HG03135 (cell line): ENCODE results near the gene ASIC1.
"Not testable (repeated sequence)": the region's sequence is repeated elsewhere in the genome, so short reads cannot be mapped to it uniquely, and the experiment has no call there.

Experiments
- ATAC-seq: cut with Tn5 transposase; IDR thresholded peaks from one replicate; pipeline ENCODE4 v1.9.1; 2021; ENCODE audit warnings: mild to moderate bottlenecking, moderate library complexity; ENCODE audit not compliant: unreplicated experiment

The ASIC1 gene

DNA sequence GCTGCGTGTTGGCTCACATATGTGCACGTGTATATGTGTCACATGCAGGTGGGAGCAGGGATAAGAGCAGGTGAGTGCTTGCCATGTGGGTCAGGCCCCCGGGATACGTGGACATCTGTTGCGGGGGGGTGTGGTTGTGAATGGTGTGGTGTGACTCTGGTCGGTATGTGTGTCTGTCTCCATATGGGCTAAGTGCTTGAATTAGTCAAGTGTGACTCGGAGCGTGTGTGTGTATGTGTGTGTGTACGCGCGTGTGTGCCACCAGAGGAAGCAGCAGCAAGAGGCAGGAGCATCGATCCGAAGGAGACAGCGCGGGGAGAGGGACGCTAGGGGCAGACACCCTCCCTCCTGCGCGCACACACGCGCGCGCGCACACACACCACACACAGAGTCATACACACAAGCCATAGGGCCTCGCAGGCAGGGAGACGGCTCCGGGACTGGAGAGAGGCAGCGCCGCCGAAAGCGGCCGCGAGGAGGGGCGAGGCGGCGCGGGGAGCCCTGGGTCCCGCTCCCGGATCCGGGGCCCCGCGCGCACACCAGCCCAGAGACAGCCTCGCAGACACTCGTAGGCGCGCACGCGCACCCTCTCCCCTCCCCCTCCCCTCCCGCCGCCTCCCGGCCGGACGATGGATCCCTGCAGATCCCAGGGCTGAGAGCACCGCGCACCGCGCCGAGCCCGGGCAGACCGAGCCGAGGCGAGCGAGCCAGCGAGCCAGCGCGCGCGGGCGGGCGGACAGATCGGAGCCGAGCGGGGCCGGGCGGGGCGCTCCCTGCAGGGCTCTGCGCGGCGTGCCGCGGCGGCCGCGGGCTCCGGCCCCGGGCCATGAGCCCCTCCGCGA is at the start of gene ASIC1:
ASIC1 (plus strand) TSS at position 597 of the 842 bp plus-strand sequence. CDS start 1,171 bp downstream, outside the sequence.
- no peak for ATAC-seq

DNA sequence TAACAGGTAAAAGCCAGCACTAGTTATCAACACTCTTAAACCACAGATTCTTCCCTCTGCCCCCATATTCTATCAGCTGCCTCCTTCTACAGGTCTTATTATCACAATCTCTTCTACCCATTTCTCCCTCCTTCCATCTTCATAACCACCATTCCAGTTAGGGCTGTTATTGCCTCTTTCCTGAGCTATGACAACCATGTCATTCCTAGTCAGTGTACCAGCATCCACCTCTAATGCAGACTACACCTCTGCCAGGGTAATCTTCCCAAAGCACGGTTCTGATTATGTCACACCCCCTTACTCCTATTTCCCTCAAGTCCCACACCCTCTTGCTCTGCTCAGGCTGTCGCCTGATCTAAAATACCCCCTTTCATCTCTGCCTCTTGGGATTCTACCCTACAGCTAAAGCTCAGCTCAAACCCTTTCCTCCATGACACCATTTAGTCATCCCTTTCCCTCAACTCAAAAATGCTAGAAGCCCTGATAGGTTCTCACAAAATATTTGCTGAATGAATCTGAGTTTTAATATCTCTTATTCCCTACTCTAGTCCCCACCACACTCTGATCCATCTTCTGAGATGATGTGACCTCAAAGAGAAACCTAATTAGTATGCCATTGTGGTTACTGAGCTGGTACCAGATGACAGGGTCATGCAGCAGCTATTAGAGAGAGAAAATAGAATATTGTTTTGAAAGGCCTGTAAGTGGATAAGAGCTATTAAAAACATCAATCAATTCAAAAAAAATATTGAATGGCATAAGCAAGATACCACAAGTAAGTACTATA is 43.8 kb upstream of the ASIC1 start:
- ATAC-seq: no peak

DNA sequence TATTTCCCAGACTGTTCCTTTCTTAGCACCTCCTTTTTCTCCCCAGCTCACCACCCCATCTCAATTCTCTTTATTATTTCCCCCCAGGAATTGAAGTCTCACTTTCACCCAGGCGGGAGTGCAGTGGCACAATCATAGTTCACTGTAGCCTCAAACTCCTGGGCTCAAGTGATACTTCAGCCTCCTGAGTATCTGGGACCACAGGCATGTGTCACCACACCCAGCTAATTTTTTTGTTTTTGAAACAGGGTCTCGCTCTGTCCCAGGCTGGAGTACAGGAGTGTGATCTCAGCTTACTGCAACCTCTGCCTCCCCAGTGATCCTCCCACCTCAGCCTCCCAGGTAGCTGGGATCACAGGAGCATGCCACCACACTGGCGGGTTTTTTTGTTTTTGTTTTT is 43.1 kb upstream of the ASIC1 start:
- ATAC-seq: no peak

GRCh38 chr12:50016501-50017475 is 40.6 kb upstream of the ASIC1 start:
- ATAC-seq: no peak

DNA sequence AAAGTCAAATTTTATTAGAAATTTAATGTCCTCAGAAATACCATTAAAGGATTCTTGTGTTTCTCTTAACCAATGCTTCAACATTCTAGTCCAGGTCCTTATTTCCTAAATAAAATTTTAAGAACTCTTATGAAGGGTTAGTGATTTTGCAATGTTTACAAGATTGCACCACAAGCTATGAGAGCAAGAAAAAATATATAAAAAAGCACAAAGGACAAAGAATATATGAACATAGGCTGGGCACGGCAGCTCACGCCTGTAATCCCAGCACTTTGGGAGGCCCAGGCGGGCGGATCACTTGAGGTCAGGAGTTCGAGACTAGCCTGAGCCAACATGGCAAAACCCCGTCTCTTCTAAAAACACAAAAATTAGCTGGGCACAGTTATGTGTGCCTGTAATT is 39.8 kb upstream of the ASIC1 start:
- no peak for ATAC-seq

- no peak for ATAC-seq
Observed at GRCh38 chr12:50018154-50018553, 39.2 kb upstream of the ASIC1 start.

DNA sequence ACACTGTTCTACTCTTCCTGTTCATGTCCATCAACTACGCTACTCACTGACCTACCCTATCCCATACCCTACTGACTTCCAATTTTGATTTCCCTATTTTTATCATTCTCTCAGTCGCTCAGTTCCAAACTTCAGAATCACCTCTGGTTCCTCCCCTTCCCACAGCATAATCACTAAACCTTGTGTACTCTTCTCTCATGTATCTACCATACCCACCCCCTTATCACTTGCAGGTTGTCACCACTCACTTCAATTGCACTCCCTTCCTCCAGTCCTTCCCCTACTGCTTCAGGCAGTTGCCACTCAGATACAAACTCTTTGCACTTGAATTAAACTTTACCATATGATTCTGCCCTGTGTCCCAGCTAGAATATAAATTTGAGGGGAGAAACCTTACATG is 38.4 kb upstream of the ASIC1 start:
- no peak for ATAC-seq

- no peak for ATAC-seq
Observed at GRCh38 chr12:50019524-50019923, 37.9 kb upstream of the ASIC1 start.

- ATAC-seq: no peak
Observed at GRCh38 chr12:50021031-50021430, 36.4 kb upstream of the ASIC1 start.

GRCh38 chr12:50022903-50023302 is 34.5 kb upstream of the ASIC1 start:
- ATAC-seq: no peak

- no peak for ATAC-seq
Observed at GRCh38 chr12:50024227-50024626, 33.2 kb upstream of the ASIC1 start.

DNA sequence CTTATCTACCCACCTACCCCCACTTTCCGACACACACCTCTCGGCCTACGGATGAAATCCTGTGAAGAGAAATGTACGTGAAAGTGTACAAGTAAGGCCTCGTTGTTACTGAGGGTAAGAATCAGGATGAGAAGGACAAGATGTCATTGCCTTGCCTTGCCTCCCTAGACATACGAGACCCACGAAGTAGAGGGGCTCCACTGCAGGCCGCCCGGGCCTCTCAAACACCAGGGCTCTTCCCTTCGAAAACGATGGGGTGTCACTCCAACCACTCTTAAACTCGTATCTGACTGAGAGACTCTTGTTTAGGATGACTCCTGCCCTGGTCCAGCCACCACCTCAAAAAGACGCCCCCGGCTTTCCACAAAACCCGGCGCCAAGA is 32.6 kb upstream of the ASIC1 start:
- peak; percentile 24 for ATAC-seq

- ATAC-seq: peak; percentile 97
Observed at GRCh38 chr12:50025187-50026059, 32.0 kb upstream of the ASIC1 start, which contains the start of gene RACGAP1. Gene RACGAP1 (minus strand): TSS chr12:50025494. CDS start chr12:50016715, 8,779 bp downstream.

GRCh38 chr12:50026691-50027090 is 30.7 kb upstream of the ASIC1 start:
- no peak for ATAC-seq

DNA sequence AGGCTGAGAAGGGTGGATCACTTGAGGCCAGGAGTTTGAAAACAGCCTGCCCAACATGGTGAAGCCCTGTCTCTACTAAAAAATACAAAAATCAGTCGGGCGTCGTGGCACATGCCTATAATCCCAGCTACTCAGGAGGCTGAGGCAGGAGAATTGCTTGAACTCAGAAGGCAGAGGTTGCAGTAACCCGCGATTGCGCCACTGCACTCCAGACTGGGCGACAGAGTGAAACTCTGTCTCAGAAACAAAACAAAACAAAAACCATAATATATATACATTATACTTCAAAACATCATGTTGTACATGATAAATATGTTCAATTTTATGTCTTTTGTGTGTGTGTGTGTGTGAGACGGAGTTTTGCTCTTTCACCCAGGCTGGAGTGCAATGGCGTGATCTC is 26.9 kb upstream of the ASIC1 start:
- not testable (repeated sequence) for ATAC-seq

- ATAC-seq: no peak
Observed at GRCh38 chr12:50032515-50032853, 24.9 kb upstream of the ASIC1 start.

DNA sequence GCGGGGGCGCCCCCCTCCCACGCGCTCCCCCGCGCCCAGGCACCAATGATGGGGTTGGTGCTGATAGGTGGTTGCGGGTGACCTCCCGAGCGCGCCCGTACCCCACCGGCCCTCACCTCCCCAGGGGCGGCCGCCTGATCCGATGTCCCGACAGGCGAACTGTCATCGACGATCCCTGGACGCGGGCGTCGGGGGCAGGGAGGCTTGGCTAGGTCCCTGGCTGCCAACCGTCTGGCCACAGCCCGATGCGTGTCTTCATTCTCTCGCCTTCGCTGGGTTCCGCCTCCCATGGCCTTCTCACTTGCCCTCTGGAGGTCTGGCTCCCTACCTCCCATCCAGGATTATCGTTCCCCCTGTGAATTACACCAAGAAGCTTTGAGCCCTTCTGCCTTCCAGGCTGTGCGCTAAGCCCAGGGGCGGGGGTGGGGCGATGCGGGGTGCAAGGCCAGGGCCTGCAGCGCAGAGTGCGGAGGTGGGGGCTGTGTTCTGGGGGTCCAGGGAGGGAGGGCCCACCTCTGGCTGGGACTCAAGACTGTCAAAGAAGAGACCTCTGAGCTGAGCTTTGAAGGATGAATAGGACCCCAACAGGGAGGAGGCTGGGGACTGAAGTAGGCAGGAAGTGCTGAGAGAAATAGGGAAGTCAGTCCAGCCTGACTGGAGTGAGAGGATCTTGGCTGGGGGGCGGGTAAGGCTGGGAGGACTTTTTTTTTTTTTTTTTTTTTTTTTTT is 24.4 kb upstream of the ASIC1 start:
- no peak for ATAC-seq

DNA sequence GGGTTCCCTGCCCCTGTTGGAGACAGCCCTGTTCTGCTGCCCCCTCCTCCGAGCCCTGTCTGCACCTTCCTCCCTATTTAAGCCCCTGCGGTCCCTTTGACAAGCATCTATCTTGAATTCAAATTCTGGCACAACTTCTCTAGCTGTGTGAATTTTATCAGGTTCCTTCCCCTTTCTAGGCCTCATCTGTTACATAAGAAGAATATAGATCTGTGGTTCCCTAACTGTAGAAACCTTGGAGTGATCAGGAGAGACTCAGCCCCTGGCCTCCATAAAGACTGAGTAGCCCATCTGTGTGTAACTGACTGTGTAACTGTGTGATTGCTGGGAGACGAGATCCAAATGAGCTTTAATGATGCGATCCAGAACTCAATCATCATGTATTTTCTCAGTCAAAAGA is 19.1 kb upstream of the ASIC1 start:
- ATAC-seq: no peak

GRCh38 chr12:50039151-50039835 is 18.1 kb upstream of the ASIC1 start:
- ATAC-seq: peak; percentile 65
